ENCODE data around the gene MSRB1.

Gene MSRB1

GRCh38 chr16:1890024-1890707 lies 52.8 kb downstream of the MSRB1 start:
- DNase-seq: no peak

Data from fibroblast of upper back skin (primary cell).